Measurements from ENCODE around the gene BPIFB3. TPM values are rescaled to one million over a fixed set of nuclear protein-coding genes. Genes with fewer than 3 reads are reported as not detected.
A peak's percentile ranks its signal among the peaks of the same experiment; 100 is the strongest.

Gene BPIFB3, protein sequence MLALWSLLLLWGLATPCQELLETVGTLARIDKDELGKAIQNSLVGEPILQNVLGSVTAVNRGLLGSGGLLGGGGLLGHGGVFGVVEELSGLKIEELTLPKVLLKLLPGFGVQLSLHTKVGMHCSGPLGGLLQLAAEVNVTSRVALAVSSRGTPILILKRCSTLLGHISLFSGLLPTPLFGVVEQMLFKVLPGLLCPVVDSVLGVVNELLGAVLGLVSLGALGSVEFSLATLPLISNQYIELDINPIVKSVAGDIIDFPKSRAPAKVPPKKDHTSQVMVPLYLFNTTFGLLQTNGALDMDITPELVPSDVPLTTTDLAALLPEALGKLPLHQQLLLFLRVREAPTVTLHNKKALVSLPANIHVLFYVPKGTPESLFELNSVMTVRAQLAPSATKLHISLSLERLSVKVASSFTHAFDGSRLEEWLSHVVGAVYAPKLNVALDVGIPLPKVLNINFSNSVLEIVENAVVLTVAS
- not detected for total RNA-seq

DNA sequence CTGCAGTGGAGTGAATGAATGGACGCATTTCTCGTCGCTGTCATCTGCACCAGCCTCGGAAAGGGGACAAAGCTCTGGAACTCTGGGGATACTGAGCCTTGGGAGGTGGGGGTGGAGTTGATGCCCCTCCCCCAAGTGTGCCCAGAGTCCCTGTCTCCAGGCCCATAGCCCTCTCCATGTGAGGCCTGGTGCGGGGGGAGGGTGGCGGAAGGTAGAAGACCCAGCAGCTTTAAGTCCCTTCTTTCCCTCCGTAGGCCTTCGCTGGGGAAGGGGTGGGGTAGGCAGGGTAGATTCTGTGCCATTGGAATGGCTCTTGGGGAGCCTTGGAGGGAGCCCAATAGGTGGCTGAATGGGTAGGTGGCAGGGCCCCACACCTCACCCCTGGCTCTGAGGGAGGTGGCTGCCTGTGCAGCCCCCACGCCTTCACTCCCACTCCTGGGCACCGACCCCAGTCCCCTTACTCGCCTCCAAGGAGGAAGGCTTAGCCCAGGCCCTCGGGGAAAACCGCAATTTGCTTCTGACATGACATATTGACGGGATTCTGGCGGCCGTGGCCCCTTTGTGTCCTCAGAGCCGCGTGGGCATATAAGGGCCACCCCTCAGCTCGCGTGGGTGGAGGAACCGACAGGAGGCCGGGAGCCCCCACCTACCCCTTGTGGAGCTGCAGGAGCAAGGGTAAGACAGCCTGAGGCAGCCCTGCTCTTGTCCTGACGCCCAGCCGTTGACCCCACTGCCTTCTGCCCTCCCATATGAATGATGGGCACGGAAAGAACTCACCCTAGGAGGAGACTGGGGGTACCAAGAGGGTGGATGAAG, at the start of gene BPIFB3:
Gene BPIFB3 (plus strand): TSS at position 613 of the 816 bp plus-strand sequence. CDS start 1,533 bp downstream, outside the sequence.
- ATAC-seq (no peak), DNase-seq (ENCODE audit: low spot score in 2 of 2) (no peak)
- peak within 1 kb of the TSS in 1 of 2 donors; percentile 37 for H3K27ac Mint-ChIP-seq
- H3K9me3 Mint-ChIP-seq, result no peaks in the 10 kb centered on the region
- no peaks in the 10 kb centered on the region for H3K36me3 Mint-ChIP-seq

DNA sequence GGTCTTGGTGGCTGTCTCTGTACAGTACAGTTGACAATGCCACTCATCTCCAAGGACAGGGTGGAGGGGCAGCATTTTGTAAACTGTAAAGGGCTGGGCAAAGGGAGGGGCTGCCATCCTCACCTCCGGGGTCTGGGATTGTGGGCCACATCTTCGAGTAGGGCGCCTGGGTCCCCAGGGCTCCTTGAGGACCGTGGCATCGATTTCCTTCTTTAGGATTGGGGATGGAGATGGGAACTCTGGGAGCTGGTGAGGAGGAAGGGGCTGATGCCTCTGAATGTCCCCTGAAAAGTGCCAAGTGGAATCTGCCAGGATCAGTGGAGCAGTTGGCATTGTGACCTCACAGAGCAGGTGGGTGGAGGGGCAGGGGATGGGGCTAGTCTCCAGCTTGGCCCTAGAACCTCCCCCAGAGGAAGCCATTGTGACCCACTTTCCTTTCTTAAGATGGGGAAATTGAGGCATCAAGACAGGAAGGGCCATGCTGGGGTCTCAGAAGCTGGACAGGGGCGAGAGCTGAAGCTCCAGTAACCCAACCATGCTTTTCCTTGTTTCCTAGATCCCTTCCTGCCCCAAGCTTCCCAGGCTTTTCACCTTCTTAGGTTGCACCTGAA, 49.5 kb upstream of the BPIFB3 start, which contains the start of gene SUN5:
Gene SUN5 (minus strand): TSS at position 293 of the 611 bp plus-strand sequence. CDS start 93 bp downstream, at position 200.
- Mint-ChIP-seq H3K36me3 (no peaks in the 10 kb centered on the region), H3K27ac (peak within 1 kb of the TSS in 1 of 2 donors; percentile 48), H3K9me3 (peaks cover 0 to 4% of the 10 kb centered on the region in 2 donors)
- ATAC-seq (no peak), DNase-seq (ENCODE audit: low spot score in 2 of 2) (no peak)

GRCh38 chr20:33005132-33005566, 48.6 kb upstream of the BPIFB3 start:
- Mint-ChIP-seq H3K36me3 (no peaks in the 10 kb centered on the region), H3K27ac (peak overlapping the region in 1 of 2 donors; percentile 48), H3K9me3 (peaks cover 0 to 4% of the 10 kb centered on the region in 2 donors)
- DNase-seq (ENCODE audit: low spot score in 2 of 2) (peak in 1 of 2 donors; percentile 39), ATAC-seq (peak in 1 of 2 donors; percentile 76)

DNA sequence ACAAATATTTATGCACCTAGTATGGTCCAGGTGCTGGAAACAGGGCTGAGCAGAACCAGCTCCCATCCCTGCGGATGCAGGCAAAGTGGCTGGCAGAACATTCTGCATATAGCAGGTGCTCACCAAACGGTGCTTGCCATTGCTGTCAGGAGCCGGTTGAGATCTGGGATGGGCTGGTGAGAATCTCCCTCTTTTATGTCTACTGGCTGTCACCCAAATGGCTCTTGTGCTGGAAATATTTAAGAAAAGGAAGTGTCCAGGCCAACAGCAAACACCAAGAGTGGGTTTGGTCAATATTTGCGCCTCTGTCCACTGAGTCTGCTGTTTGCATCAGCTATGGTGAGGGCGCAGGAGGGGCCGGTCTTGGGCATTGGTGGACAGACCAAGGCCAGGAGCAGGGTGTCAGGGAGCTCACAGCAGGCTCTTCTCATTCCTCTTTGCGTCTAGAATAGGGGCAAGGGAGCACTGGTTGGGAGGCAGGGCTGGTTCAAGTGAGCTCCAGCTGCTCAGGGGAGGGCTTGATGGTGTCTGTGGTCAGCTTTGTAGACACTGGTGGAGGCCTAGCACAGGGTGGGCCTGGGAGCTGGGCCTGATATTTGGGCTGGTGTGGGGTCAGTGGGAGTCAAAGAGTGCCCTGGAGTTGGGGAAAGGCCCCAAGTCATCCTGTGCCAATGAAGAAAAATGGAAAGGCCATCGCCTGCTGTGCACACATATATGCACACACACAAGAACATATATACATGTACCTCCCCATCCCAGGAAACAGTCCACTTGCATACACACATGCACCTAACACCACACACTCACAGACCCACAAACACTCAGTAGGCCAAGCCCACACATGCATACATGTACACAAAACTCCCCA, 47.6 kb upstream of the BPIFB3 start:
- Mint-ChIP-seq H3K9me3 (peaks cover 0 to 4% of the 10 kb centered on the region in 2 donors), H3K36me3 (no peaks in the 10 kb centered on the region), H3K27ac (no peak overlapping the region)
- ATAC-seq (no peak), DNase-seq (ENCODE audit: low spot score in 2 of 2) (no peak)

- H3K9me3 Mint-ChIP-seq, result peaks cover 0 to 4% of the 10 kb centered on the region in 2 donors
- no peaks in the 10 kb centered on the region for H3K36me3 Mint-ChIP-seq
- ATAC-seq (no peak), DNase-seq (ENCODE audit: low spot score in 2 of 2) (no peak)
- H3K27ac Mint-ChIP-seq, result no peak overlapping the region
Observed at GRCh38 chr20:33006776-33007375, 46.8 kb upstream of the BPIFB3 start.

GRCh38 chr20:33007376-33008335, 46.0 kb upstream of the BPIFB3 start, which contains the start of gene BPIFB2:
Gene BPIFB2, plus strand, starts transcription at chr20:33007704. Its CDS starts 871 bp downstream, at chr20:33008575.
- DNase-seq (ENCODE audit: low spot score in 2 of 2), result no peak
- H3K27ac Mint-ChIP-seq, result no peak within 1 kb of the TSS
- H3K9me3 Mint-ChIP-seq, result peaks cover 0 to 4% of the 10 kb centered on the region in 2 donors
- H3K36me3 Mint-ChIP-seq, result no peaks in the 10 kb centered on the region
- ATAC-seq, result no peak

DNA sequence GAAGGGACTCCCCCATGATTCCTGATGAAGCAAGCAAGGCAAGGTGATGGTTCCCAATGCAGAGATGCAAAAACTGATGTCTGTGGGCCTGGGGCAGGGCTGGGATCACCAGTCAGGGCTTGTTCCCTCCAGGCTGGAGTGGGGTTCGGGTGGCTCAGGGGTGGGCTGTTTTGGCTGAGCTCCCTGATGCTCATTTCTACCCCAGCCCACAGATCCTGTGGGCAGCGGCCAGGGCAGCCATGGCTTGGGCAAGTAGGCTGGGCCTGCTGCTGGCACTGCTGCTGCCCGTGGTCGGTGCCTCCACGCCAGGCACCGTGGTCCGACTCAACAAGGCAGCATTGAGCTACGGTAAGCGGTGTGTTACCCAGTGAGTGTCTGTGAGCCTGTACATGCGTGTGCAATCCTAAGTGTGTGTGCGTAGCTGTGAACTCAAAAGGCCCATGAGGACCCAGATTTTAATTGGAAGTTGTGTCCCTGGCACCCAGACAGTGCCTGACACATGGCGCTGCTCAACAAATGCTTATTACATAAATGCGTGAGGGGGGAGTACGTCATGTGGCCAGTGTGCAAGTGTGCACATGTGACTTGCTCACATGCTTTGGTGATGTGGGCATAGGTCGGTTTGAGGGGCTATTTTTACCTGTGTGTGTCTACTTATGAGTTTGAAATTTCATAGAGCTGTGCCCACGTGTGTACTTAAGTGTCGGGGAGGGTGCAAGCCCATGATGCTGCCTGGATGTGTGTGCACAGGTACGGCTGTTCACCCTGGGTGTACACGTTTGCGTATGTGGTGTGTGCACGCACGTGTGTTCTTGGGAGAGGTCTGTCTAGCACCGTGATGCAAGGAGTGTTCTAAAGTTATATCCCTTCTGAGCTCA, 45.1 kb upstream of the BPIFB3 start:
- Mint-ChIP-seq H3K36me3 (no peaks in the 10 kb centered on the region), H3K27ac (no peak overlapping the region), H3K9me3 (peaks cover 0 to 4% of the 10 kb centered on the region in 2 donors)
- no peak for ATAC-seq
- DNase-seq (ENCODE audit: low spot score in 2 of 2), result no peak

- ATAC-seq (no peak), DNase-seq (ENCODE audit: low spot score in 2 of 2) (no peak)
- Mint-ChIP-seq H3K36me3 (no peaks in the 10 kb centered on the region), H3K9me3 (peaks cover 0 to 4% of the 10 kb centered on the region in 2 donors), H3K27ac (no peak overlapping the region)
Observed at GRCh38 chr20:33009214-33010132, 44.2 kb upstream of the BPIFB3 start.

GRCh38 chr20:33010133-33010504, 43.6 kb upstream of the BPIFB3 start:
- ATAC-seq, result no peak
- no peak for DNase-seq (ENCODE audit: low spot score in 2 of 2)
- H3K36me3 Mint-ChIP-seq, result no peaks in the 10 kb centered on the region
- peak overlapping the region in 1 of 2 donors; percentile 79 for H3K27ac Mint-ChIP-seq
- H3K9me3 Mint-ChIP-seq, result peaks cover 0 to 3% of the 10 kb centered on the region in 2 donors

DNA sequence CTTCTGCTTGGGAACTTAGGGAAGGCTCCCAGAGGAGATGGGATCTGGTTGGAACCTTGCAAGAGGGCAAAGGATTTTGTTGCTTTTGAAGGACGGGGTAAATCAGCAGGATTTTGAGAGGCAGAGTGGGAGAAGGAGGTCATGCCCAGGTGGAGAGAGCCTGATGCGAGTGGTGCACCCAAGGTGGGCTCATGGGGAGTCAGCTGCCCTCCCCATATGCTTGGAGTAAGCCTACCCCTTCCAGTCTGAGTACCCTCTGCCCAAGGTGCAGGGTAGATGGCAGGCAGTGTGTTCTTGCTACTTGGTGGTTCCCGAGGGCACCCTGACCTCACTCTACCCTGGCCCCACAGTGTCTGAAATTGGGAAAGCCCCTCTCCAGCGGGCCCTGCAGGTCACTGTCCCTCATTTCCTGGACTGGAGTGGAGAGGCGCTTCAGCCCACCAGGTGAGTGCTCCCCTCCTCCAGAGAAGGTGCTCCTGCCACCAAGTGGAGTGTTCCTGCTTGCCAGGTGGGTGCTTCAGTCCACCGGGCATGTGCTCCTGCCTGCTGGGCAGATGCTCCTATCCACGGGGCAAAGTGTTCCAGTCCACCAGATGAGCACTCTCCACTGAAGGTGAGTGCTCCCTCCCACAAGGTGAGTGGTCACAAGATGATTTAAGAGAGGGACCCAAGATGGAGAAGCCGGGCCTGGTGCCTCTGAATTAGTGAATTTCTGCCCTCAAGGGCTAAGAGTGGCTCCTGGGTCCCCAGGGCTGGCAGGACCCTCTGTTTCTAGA, 42.8 kb upstream of the BPIFB3 start:
- H3K9me3 Mint-ChIP-seq, result no peaks in the 10 kb centered on the region
- H3K27ac Mint-ChIP-seq, result peak overlapping the region in 1 of 2 donors; percentile 79
- no peaks in the 10 kb centered on the region for H3K36me3 Mint-ChIP-seq
- DNase-seq (ENCODE audit: low spot score in 2 of 2) (no peak), ATAC-seq (no peak)

- no peak for ATAC-seq
- Mint-ChIP-seq H3K9me3 (no peaks in the 10 kb centered on the region), H3K36me3 (no peaks in the 10 kb centered on the region), H3K27ac (peak overlapping the region in 1 of 2 donors; percentile 55)
- no peak for DNase-seq (ENCODE audit: low spot score in 2 of 2)
Observed at GRCh38 chr20:33012327-33013189, 41.1 kb upstream of the BPIFB3 start.
